ENCODE measurements around the gene MMP14.
"Not testable (repeated sequence)": the region's sequence is repeated elsewhere in the genome, so short reads cannot be mapped to it uniquely, and the experiment has no call there.

The MMP14 gene

GRCh38 chr14:22836301-22837113, at the start of gene MMP14:
Gene MMP14, plus strand, starts transcription at chr14:22836585. Its CDS starts 233 bp downstream, at chr14:22836818.
- no peak for DNase-seq

GRCh38 chr14:22786685-22787084, 49.7 kb upstream of the MMP14 start:
- DNase-seq: no peak

- no peak for DNase-seq
These were observed 45.1 kb upstream of the MMP14 start for GRCh38 chr14:22791301-22791700.

GRCh38 chr14:22792158-22792557, 44.2 kb upstream of the MMP14 start:
- DNase-seq: no peak

- DNase-seq: not testable (repeated sequence)
These were observed 42.8 kb upstream of the MMP14 start for GRCh38 chr14:22793550-22793949.

GRCh38 chr14:22793976-22794375, 42.4 kb upstream of the MMP14 start:
- DNase-seq: no peak

GRCh38 chr14:22794551-22794951, 41.8 kb upstream of the MMP14 start:
- DNase-seq: no peak

- DNase-seq: no peak
These were observed 40.2 kb upstream of the MMP14 start for GRCh38 chr14:22796087-22796707.

- DNase-seq: no peak
These were observed 39.1 kb upstream of the MMP14 start for GRCh38 chr14:22797017-22797917.

- no peak for DNase-seq
These were observed 37.9 kb upstream of the MMP14 start for GRCh38 chr14:22798528-22798927.

- DNase-seq: no peak
These were observed 36.0 kb upstream of the MMP14 start for GRCh38 chr14:22800346-22800745.

GRCh38 chr14:22801716-22802115, 34.7 kb upstream of the MMP14 start:
- DNase-seq: no peak

- DNase-seq: no peak
These were observed 33.3 kb upstream of the MMP14 start for GRCh38 chr14:22802860-22803686.

- DNase-seq: no peak
These were observed 32.8 kb upstream of the MMP14 start for GRCh38 chr14:22803687-22803974.

GRCh38 chr14:22805235-22805634, 31.1 kb upstream of the MMP14 start:
- DNase-seq: not testable (repeated sequence)

- no peak for DNase-seq
These were observed 28.8 kb upstream of the MMP14 start for GRCh38 chr14:22807432-22808087.

GRCh38 chr14:22808388-22809209, 27.8 kb upstream of the MMP14 start:
- DNase-seq: no peak

- DNase-seq: no peak
These were observed 24.7 kb upstream of the MMP14 start for GRCh38 chr14:22811722-22812121.

- no peak for DNase-seq
These were observed 23.6 kb upstream of the MMP14 start for GRCh38 chr14:22812744-22813143.

- DNase-seq: no peak
These were observed 23.2 kb upstream of the MMP14 start for GRCh38 chr14:22813145-22813544.

- no peak for DNase-seq
These were observed 22.0 kb upstream of the MMP14 start for GRCh38 chr14:22814373-22814772.

Measured in activated naive CD4-positive, alpha-beta T cell (primary cell).